NCI-H187 treated with DMSO at 0.1 percent for 48 hours (cell line): Measurements from ENCODE around the gene SNTA1.
"Not testable (repeated sequence)": the region's sequence is repeated elsewhere in the genome, so short reads cannot be mapped to it uniquely, and the experiment has no call there.

Experiments
- DNase-seq: peaks from one replicate; lab custom pipeline; 2025; lab: John Stamatoyannopoulos, UW

The SNTA1 gene

DNA sequence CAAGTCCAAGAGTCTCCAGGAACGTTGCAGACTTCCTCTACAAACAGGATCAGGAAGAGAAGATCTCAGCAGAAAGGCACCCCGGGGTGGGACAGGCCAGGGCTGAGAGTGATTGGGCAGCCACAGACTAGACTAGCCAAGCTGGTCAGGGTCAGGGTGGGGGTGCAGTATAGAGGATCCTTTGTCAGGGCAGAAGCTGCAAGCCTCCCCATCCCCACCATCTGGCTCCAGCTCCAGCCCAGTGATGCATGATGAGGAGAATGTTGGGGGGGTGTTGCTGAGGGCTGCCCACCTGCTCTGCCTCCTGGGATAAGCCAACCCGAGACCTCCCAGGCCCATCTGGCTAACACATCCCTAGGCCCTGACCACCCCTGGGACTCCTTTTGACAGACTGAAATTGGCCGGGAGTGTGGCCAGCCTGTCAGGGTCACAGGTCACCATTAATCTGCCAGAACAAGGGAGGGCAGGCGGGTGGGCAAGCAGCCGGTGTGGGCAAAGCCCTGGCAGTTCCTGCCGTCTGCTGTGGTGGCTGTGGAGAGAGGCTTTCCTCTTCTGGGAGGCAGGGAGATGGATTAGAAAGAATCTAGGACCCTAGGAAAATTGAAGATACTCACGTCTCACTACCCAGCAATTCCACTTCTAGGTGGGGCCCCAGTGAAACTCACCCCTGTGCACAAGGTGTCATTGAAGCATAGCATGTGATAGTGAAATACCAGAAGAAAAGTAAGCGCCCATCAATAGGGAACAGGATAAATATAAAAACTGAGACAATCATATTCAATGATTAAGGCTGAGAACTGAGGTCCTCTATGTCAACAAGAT lies 22.1 kb upstream of the SNTA1 start:
- DNase-seq = no peak

DNA sequence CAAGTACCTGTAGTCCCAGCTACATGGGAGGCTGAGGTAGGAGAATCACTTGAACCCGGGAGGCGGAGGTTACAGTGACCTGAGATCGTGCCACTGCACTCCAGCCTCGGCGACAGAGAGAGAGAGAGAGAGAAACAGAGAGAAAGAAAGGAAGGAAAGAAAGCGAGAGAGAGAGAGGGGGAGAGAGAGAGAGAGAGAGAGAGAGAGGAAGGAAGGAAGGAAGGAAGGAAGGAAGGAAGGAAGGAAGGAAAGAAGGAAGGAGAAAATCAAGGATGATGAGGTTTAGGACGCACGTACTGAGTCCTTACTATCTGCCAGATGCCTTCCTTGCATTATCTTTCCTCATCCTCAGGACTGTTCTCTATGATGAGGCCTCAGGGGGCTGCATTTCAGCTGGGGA lies 21.2 kb upstream of the SNTA1 start:
- not testable (repeated sequence) for DNase-seq

DNA sequence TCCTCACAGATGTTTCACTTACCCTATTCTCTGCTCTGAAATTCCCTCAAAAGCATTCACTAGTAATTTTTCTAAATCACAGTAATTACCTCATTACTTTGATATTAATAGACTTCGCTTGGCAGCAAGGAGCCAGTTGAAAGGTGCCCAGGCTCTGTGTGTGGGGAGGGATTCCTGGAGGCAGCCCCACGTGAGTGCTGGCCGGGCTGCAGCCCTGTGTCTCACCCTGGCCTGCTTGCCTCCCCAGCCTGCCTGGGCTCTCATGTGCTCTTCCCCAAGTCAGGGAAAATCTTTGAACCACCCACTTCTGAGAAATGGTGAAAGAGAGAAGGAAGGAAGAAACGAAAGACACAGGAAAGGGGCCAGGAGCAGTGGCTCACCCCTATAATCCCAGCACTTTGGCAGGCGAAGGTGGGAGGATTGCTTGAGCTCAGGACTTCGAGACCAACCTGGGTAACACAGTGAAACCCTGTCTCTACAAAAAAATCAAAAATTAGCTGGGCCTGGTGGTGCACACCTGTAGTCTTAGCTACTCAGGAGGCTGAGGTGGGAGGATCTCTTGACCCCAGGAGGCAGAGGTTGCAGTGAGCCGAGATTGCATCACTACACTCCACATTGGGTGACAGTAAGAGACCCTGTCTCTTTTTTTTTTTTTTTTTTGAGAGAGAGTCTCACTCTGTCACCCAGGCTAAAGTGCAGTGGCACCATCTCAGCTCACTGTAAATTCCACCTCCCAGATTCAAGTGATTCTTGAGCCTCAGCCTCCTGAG lies 20.0 kb upstream of the SNTA1 start:
- DNase-seq = no peak

DNA sequence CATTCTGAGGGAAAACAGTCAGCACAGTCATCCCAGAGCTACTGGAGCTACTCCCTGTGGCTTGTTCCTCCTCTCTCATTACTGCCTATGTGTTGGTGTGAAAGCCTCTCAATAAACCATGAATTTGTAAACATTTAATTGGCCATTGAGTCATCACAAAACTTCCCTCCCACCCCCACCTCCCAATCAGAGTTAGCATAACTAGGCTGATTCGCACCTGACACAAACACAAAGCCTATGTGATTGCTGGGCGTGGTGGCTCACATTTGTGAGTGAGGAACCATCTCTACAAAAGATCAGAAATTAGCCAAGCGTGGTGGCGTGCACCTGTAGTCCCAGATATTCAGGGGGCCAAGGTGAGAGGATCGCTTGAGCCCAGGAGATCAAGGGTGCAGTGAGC lies 17.1 kb upstream of the SNTA1 start:
- DNase-seq = no peak

DNA sequence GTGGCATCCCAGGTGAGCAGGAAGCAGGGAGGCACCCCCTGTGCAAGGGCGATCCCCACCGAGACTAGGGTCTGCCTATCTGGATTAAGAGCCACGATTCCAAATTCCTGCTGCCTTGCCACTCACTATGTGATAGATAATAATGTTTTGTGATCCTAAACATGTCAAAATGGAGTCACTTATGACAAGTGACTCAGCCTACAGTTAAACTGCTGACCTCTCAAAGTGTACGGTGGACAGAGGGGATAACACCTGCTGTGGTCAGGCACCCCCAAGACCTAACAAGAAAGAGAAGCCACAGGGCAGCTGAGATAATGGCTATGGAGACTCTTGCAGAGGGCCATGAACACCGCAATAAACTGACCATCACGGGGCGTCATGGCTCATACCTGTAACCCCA lies 16.0 kb upstream of the SNTA1 start:
- DNase-seq = no peak

DNA sequence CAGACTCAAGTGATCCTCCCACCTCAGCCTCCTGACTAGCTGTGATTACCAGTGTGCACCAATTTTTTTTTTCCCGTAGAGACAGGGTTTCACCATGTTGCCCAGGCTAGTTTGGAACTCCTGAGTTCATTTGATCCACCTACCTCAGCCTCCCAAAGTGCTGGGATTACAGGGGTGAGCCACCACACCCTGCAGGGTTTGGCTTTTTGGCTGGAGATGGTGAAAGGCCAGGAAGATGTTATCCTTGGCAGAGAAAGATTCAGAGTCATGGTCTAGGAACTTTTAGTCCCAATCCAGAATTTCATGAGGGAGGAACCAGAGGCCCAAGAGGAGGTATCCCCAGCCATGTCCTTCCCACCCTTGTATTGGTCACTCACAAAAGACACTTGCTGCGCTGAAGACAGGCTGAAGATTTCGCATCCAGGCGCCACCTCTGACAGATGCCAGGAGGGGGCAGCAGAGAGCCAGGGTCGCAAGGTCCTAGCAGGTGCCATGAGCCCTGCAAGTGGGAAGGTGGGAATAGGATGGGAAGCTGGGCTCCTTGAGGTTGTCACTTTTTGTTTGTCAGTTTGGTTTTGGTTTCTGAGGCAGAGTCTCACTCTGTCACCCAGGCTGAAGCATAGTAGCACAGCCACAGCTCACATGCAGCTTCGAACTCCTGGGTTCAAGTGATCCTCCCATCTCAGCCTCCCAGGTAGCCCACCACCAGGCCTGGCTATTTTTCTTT lies 13.5 kb upstream of the SNTA1 start:
- DNase-seq = peak; percentile 47

DNA sequence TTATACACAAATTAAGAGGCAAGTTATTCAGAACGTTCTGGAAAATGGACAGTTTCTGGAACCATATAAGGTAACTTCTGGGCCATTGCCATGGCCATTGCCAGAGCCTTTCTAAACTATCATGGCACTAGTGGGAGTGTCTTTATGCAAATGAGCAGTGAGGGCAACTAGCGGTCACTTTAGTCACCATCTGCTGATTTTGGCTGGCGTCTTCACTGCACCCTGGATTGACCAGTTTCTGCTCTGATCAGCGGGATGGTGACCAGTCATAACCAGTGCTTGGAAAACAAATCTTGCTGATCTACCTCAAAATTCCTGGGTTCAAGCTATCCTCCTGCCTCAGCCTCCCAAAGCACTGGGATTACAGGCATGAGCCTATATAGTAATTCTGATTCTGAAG lies 7.3 kb upstream of the SNTA1 start:
- DNase-seq = no peak

DNA sequence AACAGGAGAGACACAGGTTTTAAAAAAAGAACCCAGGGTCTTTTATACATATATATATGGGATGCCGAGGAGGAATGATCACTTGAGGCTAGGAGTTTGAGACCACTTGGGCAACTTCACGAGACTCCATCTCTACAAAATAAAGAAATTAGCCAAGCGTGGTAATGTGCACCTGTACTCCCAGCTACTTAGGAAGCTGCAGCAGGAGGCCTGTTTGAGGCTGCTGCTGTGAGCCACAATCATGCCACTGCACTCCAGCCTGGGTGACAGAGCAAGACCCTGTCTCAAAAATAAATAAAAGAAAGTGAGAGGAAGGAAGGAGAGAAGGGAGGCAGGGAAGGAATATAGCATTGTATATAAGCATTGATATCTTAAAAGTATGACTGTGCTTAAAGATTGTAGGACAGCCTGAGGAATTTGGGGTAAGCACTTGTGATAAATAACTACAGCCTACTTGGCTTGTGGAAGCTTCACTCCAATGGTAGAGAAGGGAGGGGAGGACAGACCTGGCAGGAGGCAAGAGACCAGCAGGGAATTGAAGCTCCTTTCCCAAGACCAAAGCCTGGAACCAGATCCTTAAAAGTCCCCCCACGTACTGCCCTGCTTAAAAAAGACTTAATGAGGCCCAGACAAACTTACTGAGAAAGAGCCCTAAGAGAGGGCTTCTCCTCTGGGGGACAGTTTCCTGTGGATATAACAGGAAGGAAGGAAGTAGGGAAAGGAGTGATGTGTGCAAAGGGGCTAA lies 2.5 kb upstream of the SNTA1 start:
- no peak for DNase-seq

DNA sequence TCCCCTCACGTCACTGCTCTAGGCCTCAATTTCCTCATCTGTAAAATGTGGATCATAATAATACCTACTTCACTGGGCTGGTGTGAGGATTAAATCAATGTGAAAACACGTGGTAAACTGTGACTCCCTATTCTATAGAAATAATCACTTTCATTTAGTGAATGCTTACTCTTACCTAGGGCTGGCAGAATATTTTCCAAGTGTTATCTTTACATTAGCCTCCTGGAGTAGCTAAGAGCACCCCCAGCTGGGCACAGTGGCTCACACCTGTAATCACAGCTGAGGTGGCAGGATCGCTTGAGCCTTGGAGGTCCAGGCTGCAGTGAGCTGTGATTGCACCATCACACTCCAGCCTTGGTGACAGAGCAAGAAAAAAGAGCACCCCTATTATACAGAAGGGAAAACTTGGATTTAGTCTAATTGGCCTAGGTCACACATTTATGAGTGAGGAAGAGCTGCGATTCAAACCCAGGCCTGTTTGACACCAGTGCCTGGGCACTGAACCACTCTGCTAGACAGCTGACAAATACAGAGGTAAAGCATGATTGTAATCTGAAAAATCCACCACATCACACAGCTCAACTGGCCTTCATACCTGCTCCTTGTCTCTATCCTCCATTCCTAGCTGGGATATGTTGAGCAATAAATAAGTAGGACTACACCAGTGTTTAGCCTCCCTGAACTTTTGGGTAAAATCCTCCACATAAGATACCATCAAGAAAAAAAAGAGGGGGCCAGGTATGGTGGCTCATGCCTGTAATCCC lies 1.4 kb upstream of the SNTA1 start:
- no peak for DNase-seq

DNA sequence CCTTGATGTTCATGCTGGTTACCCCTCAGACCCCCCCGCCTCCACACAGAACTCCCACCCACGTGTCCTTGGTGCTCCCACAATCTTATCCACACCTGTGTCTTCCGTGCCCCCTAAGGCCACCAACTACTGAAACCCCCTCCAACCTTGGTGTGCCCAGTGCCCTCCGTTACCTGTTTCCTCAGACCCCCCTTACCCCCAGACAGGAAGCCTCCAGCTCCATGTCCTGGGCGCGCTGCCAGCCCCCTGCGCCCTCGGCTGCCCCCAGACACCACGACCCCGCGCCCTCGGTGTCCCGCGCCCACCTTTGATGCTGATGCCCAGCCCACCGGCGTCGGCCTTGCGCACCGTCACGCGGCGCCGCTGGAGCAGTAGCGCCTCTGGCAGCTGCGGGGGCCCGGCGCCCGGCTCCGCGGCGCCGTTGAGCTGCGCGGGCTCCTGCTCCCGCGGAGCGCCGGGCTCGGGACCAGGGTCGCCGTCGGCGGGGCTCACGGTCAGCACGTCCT lies 504 bp downstream of the SNTA1 start:
- DNase-seq = no peak

DNA sequence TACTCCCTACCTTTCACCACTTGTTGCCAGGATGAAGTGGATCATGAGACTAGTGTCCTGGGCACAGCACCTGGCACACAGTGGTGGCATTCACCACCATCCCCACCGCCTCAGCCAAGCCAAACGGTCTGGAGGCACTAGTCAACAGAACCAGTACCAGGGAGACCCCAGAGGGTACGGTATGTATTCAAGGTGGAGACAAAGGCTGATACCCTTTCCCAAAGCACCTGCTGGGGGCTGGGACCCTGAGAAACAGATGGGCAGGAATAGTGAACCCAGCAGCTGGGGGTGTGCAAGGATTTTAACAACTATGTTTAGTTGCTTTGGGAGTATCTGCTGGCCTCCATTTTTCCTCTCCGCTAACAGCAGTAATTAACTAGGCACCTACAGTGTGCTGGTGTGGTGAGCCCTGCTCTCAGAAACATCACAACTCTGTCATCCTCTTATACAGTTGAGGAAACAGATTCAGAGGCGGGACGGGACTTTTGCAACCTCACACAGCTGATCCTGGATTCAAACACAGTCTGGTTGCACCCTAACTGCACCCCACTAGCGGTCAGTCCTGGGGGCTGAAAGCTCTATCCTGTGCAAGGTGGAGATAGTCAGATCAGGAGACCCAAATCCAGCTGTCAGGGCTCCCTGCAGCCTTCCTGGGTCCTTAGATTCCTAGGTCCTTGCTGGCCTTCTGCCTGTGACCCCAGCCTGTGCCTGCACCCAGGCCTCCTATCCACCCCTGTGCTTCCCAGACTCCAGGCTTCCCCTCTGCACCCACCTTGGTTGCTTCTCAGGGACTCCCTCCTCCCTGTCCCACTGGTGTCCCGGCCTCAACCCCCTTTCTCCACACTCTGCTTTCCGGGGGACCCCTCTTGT lies 1.2 kb downstream of the SNTA1 start:
- DNase-seq = no peak

DNA sequence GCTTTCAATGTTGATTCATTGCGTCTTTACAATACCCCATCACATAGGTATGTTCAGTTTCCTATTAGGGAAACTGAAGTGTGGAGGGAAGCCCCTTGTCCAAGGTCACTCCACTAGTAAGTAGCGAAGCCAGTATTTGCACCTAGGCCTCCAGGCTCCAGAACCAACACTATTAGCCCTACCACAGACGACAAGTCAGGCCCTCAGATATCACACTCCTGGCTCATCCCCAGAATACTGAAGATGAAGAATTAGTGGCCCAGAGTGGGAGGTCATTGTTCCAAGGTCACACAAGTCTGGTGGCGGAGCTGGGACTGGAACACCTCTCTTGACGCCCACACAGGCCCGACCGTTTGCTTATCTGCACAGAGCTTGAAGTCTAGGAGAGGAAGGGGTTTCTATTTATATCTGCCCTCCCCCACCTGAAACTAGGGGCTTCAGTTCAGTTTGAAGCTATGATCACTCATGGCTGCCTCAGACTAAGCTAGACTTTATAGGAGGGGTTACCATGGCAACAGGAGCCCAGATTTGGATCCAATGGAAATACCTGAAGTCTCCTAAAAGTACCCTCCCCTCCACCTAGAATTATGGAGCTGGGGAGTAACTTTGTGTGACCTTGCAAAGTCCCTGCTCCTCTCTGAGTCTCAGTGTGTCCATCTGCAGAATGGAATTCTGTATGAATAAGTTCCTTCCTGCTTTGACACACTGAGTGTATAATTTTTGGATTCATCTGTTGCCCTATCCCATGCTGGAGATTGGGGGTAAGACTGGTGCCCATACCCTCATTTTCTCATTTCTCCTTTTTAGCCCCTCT lies 2.2 kb downstream of the SNTA1 start:
- no peak for DNase-seq

DNA sequence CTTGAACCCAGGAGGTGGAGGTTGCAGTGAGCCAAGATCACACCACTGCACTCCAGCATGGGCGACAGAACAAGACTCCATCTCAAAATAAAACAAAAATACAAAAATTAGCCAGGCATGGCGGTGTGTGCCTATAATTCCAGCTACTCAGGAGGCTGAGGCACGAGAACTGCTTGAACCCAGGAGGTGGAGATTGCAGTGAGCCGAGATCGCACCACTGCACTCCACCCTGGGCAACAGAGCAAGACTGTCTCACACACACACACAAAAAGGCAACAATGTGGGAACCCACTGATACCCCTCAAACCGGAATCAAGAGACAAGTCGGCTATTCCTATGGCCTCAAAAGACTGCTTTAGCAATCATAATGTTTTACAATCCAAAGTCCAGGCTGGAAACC lies 3.0 kb downstream of the SNTA1 start:
- not testable (repeated sequence) for DNase-seq

DNA sequence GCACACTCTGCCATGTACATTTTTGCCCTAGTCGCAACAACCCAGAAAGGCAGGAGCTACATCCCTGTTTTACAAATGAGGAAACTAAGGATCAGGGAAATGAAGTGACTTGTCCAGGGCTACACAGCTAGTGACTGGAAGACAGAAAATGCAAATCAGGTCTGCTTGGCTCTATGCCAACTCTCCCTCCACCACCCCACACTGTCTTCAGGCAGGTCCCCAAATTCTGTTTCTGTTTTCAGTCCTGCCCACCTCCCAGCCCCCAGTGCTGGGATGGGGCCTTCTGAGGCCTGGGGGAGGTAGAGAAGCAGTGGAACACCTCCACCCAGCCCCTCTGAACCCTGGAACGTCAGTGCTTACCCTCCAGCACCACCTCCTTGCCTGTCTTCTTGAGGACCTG lies 5.1 kb downstream of the SNTA1 start:
- DNase-seq = no peak

DNA sequence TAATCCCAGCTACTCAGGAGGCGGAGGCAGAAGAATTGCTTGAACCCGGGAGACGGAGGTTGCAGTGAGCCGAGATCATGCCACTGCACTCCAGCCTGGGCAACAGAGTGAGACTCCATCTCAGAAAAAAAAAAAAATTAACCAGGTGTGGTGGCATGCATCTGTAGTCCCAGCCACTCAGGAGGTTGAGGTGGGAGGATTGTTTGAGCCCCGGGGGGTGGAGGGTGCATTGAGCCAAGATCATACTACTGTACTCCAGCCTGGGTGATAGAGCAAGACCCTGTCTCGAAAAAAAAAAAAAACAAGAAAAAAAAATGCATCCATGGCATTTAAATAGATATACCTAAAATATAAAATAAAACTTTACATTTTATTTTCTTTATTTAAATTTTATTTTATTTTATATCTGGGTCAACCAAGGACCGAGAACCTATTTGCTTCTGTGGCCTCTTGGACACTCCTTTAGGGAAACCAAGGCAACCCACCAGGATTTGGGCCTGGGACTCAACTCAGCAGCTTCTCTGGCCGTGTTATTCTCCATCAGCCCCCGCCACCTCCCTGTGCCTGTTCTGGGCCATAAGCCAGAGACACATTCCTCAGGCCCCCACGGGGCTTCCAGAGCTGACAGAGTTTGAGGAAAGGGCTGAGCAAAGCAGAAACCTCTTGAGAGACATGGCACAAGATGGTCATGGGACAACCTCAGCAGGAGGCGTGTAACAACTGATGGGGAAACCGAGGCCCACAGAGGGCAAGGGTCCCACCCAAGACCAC lies 6.2 kb downstream of the SNTA1 start:
- no peak for DNase-seq

DNA sequence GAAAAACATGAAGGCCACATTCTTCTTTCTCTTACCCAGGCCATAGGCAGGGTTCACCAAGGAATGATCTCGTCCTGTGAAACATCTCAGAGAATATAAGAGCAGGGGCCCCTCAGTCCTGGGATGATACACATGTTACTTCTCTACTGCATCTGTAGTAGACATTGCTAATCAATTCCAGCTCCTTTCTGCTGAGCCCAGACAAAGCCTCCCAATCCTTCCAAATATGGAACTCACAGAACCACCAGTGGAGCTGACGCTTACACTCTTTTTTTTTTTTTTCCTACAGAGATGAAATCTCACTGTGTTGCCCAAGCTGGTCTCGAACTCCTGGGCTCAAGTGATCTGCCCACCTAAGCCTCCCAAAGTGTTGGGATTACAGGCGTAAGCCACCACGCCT lies 9.1 kb downstream of the SNTA1 start:
- no peak for DNase-seq

DNA sequence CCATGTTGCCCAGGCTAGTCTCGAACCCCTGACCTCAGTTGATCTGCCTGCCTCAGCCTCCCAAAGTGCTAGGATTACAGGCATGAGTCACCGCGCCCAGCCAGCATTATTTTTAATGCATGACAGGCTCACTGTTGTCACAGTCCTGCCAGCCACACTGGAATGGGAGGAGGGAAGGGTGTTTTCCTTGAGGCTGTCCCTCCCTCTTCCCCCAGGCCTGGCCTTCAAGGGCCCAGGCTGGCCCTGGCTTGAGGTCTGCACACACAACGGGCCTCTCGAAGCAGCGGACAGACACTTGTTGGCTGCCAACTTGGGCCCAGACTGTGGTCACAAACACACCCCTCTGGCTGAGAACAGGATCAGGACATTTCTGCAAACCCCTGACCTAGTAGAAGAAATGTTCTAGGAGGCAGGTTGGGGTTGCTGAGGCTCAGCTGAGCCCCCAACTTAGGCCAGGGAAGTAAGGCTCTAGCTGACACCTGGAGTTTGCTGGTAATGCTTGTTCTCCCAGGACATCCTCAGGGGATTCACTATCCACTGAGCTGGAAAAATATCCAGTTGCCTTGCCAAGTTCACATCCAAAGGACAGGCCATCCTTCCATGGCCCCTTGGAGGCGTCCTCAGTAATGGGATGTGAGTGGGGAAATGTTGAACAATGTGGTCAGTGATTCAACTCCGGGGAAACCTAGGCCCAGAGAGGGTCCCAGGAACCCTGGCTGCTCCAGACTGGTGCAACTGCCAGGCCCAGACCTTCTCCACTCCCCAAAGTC lies 9.9 kb downstream of the SNTA1 start:
- DNase-seq = no peak
